GM11168 (cell line): ENCODE results near the gene MRTFA.

Source experiments
- in situ Hi-C: fragments of 300-500 bp; cut with MboI; formaldehyde crosslinking; loops from one replicate; pipeline ENCODE4 v1.12.0; 2022; ENCODE audit warnings: low sequenced_read_pairs; ENCODE audit not compliant: unreplicated experiment

The MRTFA gene

DNA sequence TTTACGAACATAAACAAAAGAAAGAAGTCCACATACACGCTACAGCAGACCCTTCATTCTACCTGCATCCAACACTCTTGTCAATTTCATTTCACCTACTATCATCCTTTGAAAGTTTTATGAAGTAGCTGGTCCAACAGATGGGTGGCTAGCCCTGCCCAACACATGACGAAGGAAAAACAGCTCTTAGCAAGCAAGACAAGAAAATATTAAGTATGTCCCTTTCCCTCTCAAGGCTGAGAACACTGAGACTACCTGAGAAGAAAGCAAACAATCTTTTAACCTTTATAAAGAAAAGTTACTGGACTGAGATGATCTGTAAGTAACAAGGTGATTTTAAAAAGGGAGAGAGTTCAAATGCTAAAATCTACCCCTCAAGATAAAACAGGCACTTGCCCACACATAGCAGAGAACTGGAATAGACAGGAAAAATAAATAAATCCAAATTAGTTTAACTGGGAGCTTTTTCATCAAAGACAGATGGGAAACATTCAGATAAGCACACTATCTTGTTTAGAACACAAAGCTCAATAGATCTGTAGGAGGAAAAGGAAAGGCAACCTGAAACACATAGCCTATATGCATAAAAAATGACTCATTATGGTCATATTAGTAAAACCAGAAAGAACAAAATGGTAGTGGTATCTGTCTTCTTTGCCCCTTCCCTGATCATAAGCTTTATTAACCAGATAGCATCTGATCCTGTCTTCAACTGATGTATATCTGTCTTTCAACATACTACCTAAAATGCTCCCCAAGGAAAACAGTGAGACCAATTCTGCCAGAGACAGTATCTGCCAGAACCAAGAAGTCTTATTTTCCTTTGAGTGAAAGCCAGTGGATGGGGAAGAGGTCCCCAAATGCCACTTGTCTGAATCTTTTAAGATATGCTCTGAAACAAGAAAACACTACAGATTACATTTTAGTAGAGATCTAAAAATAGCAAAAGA lies 104.3 kb downstream of the MRTFA start:
- in situ Hi-C loops = loop anchor here (5.0 kb wide), 1 partner anchor 115 kb away; no protein-coding TSS in a partner anchor

DNA sequence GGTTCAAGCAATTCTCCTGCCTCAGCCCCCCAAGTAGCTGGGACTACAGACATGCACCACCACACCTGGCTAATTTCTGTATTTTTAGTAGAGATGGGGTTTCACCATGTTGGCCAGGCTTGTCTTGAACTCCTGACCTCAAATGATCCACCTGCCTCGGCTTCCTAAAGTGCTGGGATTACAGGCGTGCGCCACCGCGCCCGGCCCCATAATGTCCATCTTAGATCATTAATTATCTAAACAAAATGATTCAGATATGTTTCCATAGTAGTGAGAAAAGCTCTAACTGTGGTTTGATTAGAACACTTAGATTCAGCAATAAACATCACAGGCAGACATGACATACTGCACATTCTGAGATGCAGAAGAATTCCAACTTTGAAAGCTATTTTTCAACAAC lies 106.1 kb downstream of the MRTFA start:
- in situ Hi-C loops = loop anchor here (5.0 kb wide), 1 partner anchor 117 kb away; no protein-coding TSS in a partner anchor

DNA sequence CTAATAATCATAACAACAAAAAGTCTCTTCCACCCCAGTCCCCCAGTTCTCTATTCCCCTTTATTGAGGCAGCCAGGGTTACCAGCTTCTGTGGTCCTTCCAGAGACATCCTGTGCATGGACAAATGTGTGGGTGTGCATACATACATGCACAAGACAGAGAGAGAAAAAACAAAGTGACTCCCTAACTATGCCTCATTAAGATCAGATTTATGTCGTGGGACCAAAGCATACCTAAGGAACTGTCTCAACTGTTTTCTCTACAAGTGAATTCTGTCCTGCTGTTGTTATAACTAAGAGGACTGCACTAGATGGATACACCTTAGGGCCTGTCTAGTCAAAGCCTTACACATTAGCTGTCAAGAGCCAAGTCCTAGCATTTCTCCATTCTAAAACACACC lies 106.7 kb downstream of the MRTFA start:
- in situ Hi-C loops = loop anchor here (5.0 kb wide), 1 partner anchor 117 kb away; no protein-coding TSS in a partner anchor

DNA sequence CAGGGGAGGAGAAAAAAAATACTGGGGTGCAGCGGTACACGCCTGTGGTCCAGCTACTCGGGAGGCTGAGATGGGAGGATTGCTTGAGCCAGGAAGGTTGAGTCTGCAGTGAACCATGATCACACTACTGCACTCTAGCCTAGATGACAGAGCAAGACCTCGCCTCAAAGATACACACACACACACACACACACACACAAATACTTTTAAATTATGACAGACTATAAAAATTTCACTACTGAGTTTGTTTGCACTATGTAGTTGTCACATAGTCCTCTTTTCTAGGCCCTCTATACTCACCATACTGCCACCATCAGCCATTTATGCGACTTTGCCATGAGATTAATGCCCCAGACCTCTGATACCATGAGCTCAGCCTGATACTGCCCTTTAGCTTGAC lies 109.6 kb downstream of the MRTFA start:
- in situ Hi-C loops = no loop called here

DNA sequence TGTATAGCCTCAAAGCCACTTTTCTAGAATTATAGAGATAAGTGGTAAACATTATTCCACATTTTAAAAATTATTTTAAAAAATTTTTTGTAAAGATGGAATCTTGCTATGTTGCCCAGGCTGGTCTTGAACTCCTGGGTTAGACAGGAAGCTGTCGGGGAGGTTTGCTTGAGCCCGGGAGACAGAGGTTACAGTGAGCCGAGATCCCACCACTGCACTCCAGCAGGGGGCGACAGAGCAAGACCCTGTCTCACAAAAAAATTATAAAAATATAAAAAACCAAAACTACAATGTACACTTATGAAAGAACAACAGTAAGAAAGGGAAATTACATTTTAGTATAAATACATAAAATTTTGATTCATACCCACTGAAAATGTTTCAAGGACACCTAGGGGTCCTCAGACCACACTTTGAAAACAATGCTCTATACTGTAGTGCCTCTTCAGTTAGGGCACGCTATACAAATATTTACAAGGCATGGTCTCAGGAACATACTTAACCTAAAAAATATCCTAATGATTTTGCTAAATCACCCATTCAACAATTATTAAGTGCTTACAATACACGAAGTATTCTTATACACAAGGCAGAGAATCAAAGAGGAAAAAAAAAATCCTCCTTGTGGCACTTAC lies 111.2 kb downstream of the MRTFA start:
- in situ Hi-C loops = no loop called here

DNA sequence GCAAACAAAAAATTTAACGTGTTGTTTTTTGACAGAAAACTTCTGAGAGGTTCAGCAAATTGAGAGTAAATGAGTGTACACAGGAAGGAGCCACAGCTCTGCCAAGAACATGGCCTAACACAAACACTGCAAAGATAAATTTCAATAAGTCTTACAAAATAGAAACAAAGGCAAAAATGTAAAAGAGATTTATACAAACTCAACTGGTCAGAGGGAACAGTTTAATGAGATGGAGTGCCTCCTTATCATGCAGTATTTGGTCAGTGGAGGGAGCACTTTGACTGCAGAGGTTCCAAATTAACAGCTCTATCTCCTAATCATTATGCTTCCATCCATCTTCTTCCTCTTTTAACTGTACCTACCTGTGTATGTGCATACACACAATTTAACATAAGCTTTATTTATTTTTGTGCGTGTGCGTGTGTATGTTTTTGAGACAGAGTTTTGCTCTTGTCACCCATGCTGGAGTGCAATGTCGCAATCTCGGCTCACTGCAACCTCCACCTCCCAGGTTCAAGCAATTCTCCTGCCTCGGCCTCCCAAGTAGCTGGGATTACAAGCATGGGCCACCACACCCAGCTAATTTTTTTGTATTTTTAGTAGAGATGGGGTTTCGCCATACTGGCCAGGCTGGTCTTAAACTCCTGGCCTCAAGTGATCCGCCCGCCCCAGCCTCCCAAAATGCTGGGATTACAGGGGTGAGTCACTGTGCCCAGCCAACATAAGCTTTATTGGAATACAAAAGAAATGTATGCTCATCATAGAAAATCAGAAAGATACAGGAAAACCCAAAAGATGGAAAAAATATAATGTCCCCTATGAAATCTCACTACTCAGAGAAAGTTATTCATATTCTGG lies 111.9 kb downstream of the MRTFA start:
- in situ Hi-C loops = no loop called here

DNA sequence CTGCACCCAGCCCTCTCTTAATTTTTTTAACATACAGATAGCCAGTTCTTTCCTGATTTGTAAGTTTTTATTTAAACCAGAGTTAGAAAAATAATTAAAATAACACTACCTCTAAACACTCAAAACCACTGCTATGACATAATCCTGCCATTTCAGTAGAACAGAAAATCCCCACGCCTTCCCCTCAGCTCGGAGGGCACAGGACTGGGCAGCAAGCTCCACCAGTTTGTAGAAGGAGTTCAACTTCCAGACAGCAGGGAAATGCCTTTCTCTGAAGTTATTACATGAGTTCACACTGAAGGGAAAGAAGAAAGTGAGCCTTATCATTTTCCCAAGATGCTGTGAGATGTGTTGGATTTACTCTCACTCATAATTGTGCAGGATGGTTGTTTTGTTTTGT lies 114.4 kb downstream of the MRTFA start:
- in situ Hi-C loops = no loop called here

DNA sequence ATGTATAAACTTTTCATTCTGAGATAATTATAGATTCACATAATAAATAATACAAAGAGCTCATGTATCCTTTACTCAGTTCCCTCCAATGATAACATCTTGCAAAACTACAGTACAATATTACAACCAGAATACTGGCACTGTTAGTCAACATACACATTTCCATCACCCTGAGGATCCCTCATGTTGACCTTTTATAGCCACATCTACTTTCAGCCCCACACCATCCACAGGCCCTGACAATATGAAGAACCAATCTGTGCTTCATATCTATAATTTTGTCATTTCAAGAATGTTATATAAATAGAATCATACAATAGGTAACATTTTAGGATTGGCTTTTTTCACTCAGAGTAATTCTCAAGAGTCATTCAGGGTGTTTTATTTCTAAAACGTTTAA lies 115.5 kb downstream of the MRTFA start:
- in situ Hi-C loops = no loop called here

DNA sequence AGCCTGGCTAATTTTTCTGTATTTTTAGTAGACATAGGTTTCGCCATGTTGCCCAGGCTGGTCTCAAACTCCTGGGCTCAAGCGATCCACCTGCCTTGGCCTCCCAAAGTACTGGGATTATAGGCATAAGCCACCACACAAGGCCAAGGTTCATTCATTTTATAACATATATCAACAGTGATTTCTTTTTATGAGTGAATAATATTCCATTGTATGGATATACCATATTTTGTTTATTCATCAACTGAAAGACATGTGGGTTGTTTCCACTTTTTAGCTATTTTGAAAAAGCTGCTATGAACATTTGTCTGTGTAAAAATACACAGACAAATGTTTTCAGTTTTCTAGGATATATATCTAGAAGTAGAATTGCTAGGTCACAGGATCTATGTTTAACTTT lies 116.0 kb downstream of the MRTFA start:
- in situ Hi-C loops = no loop called here

DNA sequence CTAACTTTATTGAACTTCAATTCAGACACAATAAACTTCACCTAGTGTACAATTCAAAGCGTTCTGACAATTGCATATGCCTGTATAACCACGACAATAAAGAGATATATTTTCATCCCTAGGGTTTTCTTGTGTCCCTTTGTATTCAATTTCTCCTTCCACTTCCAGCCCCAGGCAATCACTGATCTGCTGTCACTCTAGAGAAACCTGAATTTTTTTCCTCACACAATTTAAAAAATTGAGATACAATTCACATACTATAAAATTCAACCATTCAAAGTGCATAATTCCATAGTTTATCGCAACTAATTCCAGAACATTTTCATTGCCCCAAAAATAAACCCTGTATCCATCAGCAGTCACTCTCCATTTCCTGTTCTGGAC lies 116.6 kb downstream of the MRTFA start:
- in situ Hi-C loops = no loop called here

DNA sequence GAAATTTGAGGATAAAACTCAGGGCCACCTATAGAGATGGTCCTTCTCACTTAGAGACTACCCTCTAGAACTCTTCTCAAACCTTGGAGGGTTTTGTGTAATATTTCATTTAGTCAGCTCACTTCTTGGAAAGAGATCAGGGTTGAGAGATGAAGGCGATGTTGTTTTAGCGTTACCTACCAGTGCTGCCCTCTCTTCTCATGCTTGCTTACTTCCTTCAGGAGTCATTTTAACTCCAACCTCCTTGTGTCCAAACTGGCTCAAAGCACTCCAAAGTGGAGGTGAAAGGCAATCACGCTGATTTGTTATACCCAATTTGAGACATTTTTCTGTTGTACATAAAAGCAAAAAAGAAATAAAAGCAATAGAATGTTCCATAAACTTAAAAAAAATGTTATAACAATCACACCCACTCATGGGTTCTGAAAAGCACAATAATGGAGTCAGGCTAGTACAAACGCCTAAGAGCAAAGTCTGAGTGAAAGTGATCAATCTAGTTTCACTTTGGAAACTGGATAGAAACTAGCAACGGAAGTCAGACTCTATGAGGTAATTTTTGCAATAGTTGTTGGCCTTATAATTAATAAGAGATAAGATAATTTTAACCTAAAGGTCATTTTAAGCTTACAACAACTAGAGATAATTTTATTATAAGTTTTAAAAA lies 117.1 kb downstream of the MRTFA start:
- in situ Hi-C loops = no loop called here

DNA sequence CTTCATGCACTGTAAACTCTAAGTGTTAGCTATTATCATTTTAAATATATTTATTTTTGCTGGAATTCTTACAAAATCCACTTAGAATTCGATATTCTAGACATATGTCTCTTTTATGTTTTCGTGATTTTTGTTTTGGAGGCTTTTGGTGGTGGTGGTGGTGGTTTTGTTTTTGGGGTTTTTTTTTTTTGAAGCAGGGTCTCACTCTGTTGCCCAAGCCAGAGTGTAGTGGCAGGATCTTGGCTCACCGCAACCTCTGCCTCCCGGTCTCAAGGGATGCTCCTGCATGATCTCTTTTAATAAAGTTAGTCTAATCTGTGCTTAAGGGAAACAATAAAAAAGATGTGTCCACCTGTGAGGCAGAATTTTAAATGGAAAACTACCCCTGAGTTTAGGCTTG lies 117.7 kb downstream of the MRTFA start:
- in situ Hi-C loops = no loop called here

DNA sequence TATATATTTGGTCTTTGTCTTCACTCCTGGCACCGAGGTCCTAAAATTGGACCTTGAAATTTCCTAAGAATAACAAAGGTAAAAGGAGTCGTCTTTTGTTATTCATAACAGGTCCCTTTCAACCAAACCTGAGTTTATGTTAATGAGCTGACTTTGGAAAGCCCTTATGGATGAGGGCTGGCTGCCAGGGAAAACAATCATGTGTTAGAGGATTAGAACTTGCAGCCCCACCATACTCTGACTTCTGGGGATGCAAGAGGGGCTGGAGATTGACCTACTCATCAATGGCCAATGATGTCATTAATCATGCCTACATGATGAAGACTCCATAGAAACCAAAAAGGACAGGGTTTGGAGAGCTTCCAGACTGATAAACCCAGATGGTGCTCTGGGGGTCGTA lies 118.9 kb downstream of the MRTFA start:
- in situ Hi-C loops = no loop called here

DNA sequence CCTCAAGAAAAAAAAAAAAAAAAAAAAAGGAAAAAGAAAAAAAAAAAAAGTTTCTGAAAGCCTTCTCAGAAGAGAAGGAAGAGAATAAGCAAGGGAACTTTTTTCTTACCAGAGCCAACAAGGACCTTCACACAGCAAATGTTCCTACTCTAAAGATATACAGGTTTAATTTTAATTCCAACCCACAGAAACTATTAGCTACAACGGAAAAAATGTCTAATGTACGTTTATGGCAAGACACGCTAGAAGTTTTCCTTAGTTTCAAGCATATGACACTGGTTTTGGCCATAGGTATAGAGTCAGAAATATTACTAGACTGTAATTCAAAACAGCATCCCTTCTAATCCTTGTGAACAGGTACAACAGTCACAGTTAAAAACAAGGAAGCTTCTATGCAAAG lies 120.1 kb downstream of the MRTFA start:
- in situ Hi-C loops = no loop called here

DNA sequence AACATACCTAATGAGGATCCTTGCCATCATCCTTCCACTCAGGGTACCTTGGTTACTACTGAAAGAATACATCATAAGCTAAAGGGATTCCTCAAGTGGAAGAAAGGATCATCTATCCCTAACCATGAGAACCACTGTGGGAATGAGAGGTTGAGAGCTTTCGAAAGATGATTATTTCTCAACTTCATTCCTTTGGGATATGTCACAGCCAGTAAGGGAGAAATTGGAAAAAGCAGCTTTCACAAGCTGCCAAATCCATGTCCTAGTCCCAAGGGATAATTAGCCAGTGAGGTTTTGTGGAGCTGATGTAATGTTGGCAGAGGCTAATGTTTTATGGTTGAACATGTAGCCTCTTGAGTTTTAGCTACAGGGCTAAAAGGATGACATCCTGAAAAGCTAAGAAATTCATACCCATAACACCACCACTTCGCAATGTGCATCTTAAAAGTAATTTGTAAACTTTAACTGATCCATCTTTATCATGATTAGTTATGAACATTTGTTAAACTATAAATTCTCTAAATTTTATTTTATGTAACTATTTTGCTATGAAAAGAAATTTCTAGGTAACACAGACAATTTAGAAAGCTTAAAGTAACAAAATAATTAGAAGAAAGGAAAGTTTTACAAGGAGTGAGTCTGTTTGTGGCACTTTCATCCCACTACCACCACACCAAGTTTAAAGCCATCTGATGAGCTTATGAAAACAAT lies 123.9 kb downstream of the MRTFA start:
- in situ Hi-C loops = no loop called here

DNA sequence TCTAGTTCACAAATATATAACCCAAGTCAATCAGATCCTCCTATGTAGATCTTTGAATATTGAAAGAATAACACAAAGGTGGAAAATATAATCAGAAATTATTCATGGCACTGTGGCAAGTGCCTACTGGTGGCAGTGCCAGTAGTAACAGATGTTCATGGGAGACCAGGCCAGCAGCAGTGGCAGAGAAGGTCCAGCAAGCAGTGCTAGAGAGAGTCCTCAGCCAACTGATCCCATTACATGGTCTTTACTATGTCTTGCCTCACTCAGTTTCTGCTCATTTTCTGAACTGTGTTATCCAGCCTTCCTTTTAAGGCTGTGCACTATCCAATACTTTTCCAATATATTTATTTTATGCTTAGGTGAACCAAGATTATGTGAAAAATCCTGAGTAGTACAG lies 124.9 kb downstream of the MRTFA start:
- in situ Hi-C loops = no loop called here

DNA sequence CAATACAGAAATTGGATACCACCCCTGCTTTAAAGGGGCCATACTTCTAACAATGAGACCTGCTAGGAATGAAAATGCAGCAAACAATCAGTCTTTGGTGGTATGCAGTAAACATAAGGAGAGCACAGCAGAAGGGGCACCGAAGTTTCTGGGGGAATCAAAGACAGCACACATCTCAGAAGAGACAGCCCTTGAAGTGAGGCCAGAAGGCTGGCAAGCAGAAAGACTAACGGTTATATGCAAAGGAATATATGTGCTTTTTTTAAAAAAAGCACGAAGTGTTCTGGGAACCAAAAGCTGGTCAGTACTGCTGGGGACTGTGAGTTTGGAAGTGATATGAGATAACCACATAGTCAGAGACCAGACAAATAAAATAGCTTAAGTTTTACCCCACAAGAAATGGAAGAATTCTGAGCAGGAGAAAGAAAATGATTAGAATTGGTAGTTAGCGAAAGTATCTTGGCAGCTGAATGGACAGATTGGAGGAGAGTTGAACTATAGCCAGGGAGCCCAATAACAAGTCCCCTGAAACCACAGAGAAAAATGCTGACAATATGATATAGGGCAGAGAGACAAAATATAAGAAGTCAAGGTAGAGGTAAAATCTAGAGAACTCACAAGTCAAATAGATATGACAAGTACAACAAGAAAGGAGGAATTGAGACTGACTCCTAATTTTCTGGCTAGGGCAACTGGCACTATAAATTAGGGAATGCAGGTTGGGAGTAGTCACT lies 125.7 kb downstream of the MRTFA start:
- in situ Hi-C loops = no loop called here

DNA sequence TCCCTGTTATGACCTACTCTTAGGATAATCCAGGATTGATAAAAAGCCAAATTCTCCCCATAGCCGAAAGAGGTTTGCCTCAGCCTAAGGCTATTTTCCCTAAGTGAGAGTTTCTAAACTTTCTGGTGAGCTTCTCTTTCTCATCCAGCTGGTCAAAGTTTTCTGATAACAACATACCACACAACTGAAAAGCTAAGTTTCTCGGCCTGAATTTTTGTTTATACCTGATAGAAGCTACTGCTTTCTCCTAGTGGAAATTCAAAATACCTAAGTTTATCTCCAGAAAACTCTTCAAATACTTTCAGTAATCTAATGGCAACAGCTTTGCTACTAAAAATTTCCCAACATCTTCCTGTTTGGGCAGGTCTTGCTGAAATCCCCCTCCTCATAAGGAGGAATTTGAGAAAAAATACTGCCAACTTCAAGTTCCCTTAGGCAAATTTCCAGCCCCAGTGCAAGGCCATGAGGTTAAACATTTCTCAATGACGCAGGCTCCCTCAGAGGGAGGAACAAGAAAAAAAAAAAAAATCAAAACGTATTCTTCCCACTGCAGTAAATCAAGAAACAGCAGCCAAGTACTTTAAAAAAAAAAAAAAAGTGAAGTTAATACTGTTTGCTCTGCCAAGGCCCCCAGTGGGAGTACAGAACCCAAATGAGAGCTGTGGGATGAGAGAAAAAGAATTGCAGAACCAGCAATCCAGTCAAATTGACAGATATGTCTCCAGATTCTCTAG lies 127.0 kb downstream of the MRTFA start:
- in situ Hi-C loops = no loop called here
